ENCODE measurements around the gene LDLRAD3.
"Not testable (repeated sequence)": the region's sequence is repeated elsewhere in the genome, so short reads cannot be mapped to it uniquely, and the experiment has no call there.

The LDLRAD3 gene

DNA sequence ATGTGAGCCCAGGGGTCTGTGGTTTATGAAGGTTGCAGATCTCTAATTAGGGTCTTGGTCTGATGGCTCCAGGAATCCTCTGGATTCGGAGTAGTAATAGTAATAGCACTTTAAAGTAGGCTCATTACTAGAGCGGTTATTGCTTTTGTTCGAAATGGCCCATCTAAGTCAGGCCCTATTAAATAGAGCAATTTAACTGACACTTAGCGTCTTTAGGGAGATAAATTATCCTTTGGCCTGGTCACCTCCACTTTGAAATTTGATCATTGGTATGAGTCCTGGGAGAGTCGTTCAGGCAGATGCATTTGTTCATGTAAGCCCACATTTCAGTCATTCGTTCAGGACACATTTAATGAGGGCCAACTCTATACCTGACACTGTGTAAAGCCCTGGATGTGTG lies 54.8 kb downstream of the LDLRAD3 start:
- DNase-seq = no peak

DNA sequence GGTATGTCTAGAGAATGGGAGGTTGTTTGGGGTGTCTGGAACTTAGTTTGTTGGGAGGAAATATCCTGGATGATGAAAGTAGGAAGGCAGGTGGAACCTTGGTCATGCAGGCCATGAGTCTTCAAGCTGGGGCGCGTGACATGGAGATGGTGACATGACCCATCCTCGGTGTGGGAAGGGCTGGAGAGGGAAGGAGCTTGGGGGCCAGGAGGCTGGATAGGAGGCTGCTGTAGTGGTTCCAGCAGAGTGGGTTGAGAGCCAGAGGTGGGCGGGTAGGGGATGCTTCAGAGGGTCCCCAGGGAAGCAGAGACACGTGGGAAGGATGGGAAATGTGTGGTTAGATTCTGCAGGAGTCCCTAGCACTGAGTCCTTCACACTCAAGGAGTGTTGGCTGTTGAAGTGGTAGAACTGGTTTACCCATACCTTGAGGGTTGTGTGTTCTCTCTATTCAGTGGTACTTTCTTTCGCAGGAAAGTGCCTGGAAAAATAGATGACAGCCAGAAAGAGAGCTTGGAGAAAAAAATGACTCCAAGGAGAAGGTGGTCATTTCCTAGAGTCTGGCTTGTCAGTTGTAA lies 56.8 kb downstream of the LDLRAD3 start:
- DNase-seq = no peak

DNA sequence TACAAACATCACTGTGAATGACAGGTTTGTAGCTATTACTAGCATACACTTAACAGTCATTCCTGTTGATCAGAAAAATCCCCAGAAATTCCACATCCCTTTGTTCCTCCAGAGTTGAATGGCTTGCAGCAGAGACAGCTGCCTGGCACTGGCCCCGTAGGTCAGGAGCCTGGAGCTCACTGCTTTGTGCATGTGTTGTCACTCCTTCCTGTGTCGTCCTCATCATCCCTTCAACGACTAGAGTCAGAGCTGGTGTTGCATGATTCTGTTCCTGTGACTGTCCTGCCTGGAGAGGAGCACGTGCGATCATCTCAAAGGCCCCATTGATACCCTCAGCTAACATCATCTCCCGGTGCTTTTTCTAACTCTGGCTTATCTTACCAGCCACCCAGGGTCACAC lies 58.3 kb downstream of the LDLRAD3 start:
- DNase-seq = no peak

DNA sequence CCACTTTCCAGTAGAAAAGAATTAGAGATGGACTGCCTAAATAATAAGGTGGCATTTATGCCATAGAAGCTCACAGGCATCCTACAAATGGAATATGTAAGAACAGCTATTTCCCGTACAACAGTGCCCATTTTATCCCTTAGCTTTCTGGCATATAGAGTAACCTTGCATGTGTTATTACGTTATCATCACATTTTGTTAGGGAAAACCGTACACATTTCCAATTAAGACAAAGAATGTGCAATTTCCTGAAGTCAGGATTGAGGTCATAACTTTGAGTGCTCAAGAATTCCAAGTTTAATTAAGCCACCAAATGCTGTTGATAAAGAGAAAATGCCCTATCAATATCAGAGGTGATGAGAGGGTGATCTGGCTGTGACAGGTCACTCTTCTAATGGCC lies 58.9 kb downstream of the LDLRAD3 start:
- DNase-seq = no peak

DNA sequence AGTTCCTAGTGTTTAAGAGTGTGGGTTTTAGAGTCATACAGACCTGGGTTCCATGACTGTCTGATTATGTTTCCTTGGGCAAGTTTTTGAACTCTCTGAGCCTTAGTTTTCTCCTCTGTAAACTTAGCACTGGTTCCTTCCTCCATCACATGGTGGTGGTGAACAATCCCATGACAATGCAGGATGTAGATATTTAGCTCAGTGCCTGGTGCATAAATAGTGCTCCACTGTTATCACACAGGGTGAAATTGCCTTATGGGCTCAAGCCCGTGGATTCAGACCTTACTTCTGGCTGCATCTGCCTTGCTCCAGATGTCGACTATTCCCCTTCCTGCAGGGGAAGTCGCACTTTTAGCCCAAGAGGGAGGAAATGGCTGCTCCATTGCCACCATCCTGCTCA lies 62.7 kb downstream of the LDLRAD3 start:
- no peak for DNase-seq

DNA sequence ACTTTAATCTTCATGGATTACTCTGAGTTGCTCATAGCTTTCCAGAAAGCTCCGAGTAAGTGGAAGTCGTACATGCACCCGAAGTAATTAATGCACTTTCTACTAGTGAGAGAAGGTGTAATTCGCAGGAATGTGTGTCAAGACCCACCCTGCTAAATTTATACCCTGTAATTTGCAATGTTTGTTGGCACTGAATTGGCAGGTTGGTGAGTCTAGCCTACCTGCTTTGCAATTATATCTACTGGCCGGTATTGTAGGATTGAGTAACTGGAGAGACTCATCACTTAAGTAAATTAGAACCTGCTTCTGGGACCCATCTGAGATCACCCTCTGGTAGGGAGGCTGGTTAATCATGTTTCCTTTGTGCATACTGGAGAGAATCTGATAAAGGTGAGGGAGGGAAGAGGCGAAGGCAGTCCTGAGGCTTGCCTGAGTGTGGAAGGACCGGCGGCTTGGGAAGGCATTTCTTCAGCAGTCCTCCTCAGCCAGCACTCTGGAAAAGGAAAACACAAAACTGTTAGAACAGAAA lies 63.3 kb downstream of the LDLRAD3 start:
- no peak for DNase-seq

DNA sequence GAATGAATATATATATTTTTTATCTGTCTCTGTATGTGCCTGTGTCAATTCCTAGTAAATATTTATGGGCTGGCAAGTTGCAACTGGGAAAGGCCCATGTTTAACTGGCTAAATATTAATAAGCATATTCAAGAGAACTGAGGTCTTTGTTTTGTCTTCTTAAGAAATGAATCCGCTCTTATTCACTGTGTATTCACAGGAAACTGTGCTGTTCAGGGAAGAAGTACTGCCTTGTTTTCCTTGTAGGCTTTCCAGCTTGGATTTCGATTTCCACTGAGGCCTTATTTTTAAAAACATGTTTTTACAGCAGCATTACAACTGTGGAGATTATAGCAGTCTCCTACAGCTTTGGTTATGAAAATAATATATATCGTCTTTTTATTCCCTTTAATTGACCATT lies 64.7 kb downstream of the LDLRAD3 start:
- no peak for DNase-seq

DNA sequence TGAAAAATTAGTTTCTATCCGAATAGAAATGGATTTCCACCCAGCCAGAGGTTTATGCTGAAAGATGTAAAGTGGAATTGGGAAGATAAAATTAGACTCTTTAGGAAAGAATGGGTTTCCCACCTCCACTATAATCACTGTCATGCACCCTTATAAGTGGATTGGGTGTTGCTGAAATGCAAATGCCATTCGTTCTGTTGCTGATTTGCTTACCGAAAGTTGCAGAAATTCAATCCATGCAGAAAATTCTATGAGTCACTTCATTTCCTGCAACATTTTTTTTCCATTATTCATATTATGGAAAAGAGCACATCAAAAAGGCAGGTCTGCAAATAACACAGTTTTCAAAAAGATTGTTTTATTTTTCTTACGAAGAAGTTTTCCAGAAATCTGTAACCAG lies 65.6 kb downstream of the LDLRAD3 start:
- DNase-seq = no peak

DNA sequence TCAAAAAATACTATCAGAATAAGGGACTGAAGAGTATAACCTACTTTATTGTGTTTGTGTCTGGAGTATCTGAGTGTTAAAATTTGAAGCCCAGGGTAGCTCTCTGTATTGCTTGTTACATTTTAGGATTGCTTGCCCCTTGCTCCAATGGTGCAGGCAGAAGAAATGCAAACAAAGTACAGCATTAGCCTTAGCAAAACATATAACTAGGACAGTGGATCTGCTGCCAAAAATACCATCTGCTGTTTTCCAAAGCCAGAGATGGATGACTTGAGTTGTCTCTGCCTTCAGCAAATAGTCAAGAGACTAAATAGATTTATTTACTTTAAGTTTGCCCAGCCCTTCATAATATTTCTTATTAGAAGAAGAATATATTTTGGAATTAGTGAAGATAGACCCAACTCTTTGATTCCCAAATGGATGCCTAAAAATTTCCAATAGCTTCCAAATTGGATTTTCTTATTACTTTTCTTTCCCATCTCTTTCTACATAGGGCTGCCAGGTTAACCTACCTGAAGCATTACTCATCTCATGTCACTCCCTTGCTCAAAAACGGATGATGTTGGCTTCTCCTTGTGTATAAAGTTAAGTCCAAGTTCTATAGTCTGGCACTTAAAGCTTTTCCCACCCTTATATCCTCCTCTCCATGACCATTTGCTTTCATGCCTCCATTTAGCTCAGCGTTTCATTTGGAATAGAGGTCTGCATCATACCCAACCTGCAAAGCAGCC lies 66.3 kb downstream of the LDLRAD3 start:
- no peak for DNase-seq

DNA sequence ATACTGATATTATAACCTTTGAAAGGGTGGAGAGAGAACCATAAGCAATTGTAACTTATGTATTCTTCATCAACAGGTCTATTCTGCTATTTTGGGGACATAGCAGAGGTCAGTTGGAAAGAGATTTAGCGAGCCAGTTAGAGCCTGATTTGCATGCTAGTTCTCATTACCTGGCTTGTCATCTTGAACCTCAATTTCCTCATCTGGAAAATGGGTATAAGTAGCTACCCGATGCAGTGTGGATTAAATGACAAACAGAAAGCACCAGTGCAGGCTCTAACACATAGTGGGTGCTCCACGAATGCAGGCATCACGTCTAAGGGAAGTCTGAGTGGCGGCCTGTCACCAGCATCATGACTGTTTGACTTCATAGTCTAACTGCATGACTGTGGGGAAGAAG lies 67.7 kb downstream of the LDLRAD3 start:
- DNase-seq = no peak

DNA sequence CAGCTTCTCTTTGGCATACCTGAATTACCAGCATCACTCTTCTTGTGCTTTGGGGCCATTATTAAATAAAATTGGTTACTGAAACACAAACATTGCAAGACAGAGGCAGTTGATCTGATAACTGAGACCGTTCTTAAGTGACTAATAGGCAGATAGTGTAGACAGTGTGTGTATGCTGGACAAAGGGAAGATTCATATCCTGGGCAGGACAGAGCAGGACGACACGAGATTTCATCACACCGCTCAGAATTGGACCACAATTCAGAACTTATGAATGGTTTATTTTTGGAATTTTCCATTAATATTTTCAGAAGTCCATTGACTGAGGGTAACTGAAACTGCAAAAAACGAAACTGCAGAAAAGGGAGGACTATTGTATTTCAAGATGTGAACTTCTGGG lies 68.6 kb downstream of the LDLRAD3 start:
- no peak for DNase-seq

DNA sequence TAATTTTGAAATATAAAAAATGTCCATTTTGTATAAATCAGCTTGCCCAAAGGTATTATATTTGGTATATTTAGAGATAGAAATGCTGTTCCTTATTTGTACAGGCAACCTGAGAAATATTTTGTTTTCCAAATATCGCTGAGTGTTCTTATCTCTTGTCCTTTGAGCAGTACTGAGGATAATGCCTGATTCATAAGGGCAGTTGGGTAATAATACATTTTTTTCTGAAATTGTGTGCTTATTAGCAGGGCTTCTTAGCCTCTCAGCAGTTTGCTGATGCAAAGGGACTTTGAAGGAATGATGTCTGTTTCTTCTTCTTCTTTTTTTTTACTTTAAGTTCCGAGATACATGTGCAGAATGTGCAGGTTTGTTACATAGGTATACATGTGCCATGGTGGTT lies 69.1 kb downstream of the LDLRAD3 start:
- DNase-seq = no peak

DNA sequence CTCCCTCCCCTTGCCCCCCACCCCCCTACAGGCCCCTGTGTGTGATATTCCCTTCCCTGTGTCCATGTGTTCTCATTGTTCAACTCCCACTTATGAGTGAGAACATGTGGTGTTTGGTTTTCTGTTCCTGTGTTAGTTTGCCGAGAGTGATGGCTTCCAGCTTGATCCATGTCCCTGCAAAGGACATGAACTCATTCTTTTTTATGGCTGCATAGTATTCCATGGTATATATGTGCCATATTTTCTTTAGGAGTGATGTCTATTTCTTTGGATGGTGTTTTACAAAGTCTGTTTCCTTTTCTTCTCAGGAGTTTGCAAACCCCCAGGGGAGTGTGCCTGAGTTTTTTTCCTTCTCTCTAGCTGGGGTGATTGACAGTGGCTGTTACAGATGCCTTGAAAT lies 69.6 kb downstream of the LDLRAD3 start:
- not testable (repeated sequence) for DNase-seq

DNA sequence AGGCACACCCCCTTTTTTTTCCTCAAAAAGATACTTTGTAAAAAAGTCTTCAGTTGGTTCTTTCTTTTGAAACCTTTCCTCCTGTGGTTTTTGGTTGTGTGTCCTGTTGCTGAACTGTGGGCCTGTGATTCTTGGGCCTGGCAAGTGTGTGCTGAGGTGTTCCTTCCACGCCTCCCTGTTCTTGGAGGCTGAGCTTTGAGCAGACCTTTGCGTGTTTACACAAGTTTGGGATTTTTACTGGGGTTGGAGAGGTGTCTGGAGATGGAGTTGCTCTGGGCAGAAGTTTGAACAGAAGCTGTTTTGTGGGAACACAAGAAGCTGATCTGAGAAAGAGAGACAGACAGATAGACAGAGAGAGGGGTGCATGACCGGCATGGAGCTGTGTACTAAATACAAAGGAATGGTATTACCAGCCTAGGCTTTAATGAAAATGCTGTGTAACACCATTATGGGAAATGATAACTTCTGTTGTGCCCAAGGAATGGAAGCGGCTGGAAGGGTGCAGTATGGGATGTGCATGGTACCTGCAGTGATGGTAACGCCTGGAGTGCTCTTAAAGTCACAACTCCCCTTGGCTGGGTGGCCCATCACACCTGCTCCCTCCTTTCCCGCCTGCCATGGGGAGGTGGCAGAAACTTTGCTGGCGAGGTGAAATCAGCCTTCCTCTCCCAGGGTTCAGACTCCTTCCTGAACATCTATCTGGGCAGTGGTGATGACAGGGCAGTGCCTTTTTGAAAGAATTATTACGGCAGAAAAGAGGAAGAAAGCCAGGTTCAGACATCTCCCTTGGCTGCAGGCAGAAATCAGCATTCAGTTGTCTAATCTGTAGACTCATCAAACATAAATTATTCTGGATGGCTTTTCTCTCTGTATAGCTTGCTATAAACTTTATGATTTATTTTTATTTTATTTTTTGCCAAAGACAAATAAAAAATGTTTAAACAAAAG lies 70.4 kb downstream of the LDLRAD3 start:
- DNase-seq = no peak

DNA sequence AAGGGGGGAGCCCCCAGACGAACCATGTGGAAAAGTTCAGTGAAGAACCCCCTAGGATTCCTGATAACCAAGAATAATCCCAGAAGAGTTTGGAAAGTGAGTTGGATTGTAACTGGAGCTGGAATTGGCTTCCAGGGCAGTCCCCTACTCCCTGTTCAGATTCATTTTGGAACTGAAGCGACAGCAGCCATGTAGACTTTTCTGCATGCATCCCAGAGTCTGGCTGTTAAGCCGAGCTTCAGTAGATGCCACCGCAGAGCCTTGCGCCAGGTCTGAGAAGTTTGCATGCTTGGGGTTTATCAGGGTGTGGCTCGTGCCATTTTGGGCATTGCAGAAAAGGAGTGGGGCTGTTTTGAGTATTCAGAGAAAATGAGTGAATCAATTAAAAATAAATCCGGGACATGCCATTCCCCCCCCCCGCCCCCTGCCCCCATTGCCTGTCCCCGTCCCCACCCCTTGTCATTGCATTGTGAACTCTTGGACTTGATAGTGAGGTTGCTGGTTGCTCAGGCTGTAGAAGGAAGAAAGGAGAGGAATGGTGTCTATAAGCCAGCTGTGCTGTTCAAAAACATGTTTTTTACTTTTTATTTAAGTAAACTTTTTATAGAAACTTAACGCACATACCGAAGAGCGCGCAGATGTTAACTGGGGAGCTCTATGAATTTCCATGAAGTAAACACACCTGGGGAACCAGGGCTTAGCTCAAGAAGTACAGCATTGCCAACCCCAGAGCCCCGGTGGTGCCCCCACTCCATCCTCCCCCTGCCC lies 71.2 kb downstream of the LDLRAD3 start:
- no peak for DNase-seq

DNA sequence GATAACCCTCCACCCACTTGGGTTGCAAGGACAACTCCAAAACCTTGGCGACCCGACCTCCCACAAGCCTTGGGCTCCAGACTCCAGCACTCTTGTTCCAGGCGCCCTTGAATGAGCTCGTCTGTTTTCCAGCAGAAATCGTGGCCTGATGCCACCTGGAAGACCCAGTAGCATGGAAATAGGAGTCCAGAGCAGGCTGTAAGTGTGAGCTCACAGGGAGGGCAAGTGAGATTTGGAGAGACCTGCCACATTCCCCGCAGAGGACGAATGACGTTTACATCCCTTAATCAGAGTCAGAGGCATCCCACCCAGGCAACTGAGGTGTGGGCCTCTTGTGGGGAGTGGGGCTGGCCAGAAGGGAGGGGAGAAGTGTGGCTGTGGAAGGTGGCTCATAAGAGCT lies 71.9 kb downstream of the LDLRAD3 start:
- no peak for DNase-seq

DNA sequence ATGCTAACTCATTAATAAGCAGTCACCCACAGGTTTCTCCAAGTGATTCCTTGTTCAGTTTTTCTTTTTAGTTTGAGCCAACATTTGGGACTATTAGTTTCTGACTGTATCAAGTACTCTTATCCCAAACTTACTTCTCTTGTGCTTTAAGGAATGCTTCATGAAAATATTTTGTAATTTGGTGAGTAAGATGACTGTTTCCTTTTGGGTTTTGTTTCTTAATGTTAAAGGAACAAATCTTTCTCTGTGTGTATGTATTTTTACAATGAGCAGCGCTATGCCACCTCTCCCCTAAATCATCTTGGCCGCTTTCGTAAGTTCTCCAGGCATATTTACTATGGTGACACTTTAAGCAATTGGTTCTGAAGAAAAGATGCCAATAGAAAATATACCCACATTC lies 72.4 kb downstream of the LDLRAD3 start:
- no peak for DNase-seq

DNA sequence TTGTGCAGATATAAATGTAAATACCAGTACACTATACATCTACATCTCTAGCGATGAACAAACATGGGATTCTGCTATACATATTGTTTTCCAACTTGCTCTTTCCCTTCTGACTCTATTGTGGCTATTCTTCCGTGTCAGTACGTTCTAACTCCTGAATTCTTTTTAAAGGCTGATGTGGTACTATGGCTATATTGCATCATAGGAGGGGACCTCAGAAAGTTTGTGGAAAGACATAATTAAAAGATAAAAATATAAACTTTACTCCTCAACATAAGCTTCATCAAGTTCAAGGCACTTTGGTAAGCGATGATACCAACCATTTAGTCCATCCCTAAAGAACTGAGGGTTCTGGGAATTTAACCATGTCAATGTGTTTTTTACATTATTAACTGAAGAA lies 72.8 kb downstream of the LDLRAD3 start:
- DNase-seq = no peak

DNA sequence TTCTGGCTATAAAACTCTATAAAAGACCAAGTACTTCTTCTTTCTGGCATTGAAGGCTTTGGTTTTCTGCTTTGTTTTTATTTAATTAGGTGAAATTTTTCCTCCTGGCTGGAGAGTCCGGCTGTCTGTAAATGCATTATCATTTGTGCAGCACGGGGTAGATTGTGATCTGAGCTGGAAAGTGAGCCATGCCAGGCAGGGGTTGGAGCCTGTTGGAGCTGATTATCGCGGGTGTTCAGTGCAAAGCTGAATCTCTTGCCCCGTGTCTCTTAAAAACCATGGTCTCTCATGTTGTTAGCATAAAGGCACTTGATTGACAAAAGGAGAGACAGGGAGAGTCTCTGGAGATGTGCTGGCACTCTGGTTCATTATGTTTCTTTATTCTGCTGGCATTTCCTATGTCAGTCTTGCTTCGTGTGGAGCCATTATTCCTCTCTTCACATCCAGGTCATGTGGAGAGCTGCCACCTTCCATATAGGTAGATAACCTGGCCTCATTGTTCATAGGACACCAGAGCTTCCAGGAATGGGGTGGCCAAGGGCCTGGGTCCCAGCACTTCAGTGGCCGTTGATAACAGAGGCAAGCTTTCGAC lies 75.2 kb downstream of the LDLRAD3 start:
- no peak for DNase-seq

DNA sequence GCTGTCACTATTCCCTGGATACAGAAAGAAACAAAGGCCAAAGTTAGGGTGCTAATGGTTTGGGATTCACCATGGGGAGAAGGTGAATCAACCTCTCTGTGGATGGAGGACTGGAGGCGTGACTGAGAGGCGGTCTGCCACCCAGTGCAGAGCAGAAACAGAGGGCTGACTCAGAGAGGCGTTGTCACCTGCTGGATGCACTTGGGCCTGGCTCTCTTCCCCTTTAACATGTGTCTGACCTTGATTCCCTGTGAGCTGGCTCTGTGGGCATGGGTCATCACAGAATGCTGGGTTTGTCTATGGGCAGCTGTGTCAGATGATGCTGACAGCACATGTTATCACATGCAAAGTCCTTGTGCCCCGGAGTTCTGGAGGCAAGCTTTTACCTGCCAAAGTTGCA lies 75.9 kb downstream of the LDLRAD3 start:
- no peak for DNase-seq

DNA sequence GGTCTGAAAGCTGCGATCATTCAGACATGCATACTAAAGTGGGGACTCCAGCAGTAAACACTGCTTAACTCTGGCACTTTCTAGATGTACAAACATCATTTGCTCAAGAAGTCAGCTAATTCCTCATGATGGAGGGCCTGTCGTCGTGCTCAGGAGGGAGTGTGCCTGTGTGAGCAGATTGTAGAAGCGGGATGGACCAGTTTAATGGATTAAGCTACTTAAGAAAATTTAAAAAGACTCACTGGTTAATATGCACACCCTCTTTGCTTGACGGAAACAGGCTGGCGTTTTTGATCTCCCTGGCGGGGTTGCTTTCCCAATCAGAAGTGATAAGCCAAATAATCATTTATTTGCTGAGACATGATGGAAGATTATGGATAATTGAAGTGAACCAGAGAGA lies 79.0 kb downstream of the LDLRAD3 start:
- DNase-seq = no peak

DNA sequence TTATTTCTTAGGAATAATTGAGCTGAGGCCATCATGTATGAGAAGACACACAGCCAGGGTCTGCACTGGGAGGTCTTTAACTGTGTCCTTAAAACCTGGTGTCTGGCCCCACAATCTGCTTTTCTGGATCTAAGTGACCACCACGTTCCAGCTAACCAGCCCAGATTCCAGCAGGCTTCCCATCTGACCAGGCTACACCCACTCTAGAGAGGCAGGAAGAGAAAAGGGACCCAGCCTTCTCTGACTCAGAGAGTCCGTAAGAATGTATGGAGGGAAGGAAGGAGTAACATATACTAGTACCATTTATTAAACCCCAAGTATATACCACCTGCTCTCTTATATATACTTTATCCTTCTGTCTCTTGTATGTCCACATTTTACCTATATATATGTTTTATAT lies 80.1 kb downstream of the LDLRAD3 start:
- DNase-seq = no peak

DNA sequence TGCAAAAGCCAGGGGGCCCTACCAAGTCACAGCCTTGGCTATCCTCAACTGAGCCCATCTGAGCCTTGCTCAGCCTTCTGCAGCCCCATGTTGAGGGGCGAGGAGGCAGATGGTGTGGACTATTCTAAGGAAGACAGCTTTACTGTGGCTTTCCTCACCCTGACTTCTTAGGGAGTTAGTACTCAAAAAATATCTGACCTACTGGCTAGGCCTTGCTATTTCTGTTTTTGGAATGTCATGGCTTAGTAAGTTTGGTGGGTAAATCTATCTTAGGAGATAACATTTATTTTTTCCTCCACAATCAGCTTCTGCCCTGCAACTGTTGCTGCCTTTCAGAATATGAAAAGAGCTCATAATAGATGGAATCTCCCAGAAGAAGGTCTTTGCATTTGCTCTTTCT lies 80.9 kb downstream of the LDLRAD3 start:
- no peak for DNase-seq
